ENCODE results near the gene CSTF1. TPM values are rescaled to one million over a fixed set of nuclear protein-coding genes. Genes with fewer than 3 reads are reported as not detected.
"Not testable (repeated sequence)": the region's sequence is repeated elsewhere in the genome, so short reads cannot be mapped to it uniquely, and the experiment has no call there.

The CSTF1 gene
- polyA plus RNA-seq, 1 donor = 26.2 TPM

GRCh38 chr20:56409521-56409920, 17.1 kb downstream of the CSTF1 start:
- no peak for DNase-seq (ENCODE audit: low read depth)

GRCh38 chr20:56409956-56410355, 17.5 kb downstream of the CSTF1 start:
- DNase-seq (ENCODE audit: low read depth) = no peak

GRCh38 chr20:56411287-56411686, 18.8 kb downstream of the CSTF1 start:
- not testable (repeated sequence) for DNase-seq (ENCODE audit: low read depth)

GRCh38 chr20:56411759-56412472, 19.5 kb downstream of the CSTF1 start, which contains the start of gene CASS4:
Gene CASS4, plus strand, starts transcription at chr20:56412260. Its CDS starts 199 bp downstream, at chr20:56412459.
- DNase-seq (ENCODE audit: low read depth) = no peak

GRCh38 chr20:56412473-56412790, 20.0 kb downstream of the CSTF1 start:
- DNase-seq (ENCODE audit: low read depth) = no peak

GRCh38 chr20:56412949-56413348, 20.5 kb downstream of the CSTF1 start:
- no peak for DNase-seq (ENCODE audit: low read depth)

GRCh38 chr20:56414842-56415765, 22.7 kb downstream of the CSTF1 start:
- no peak for DNase-seq (ENCODE audit: low read depth)

GRCh38 chr20:56417402-56417801, 25.0 kb downstream of the CSTF1 start:
- DNase-seq (ENCODE audit: low read depth) = no peak

- DNase-seq (ENCODE audit: low read depth) = no peak
Observed at GRCh38 chr20:56417911-56418310, 25.5 kb downstream of the CSTF1 start.

GRCh38 chr20:56418385-56418861, 26.0 kb downstream of the CSTF1 start:
- no peak for DNase-seq (ENCODE audit: low read depth)

GRCh38 chr20:56420028-56420427, 27.6 kb downstream of the CSTF1 start:
- no peak for DNase-seq (ENCODE audit: low read depth)

GRCh38 chr20:56420940-56421688, 28.7 kb downstream of the CSTF1 start:
- no peak for DNase-seq (ENCODE audit: low read depth)

GRCh38 chr20:56422076-56422823, 29.8 kb downstream of the CSTF1 start:
- no peak for DNase-seq (ENCODE audit: low read depth)

GRCh38 chr20:56422824-56423189, 30.4 kb downstream of the CSTF1 start:
- DNase-seq (ENCODE audit: low read depth) = no peak

GRCh38 chr20:56423211-56423610, 30.8 kb downstream of the CSTF1 start:
- DNase-seq (ENCODE audit: low read depth) = no peak

- no peak for DNase-seq (ENCODE audit: low read depth)
Observed at GRCh38 chr20:56423886-56424285, 31.4 kb downstream of the CSTF1 start.

- DNase-seq (ENCODE audit: low read depth) = no peak
Observed at GRCh38 chr20:56424931-56425330, 32.5 kb downstream of the CSTF1 start.

- DNase-seq (ENCODE audit: low read depth) = no peak
Observed at GRCh38 chr20:56426026-56426425, 33.6 kb downstream of the CSTF1 start.

GRCh38 chr20:56426926-56427325, 34.5 kb downstream of the CSTF1 start:
- no peak for DNase-seq (ENCODE audit: low read depth)

- no peak for DNase-seq (ENCODE audit: low read depth)
Observed at GRCh38 chr20:56427797-56428196, 35.4 kb downstream of the CSTF1 start.

- no peak for DNase-seq (ENCODE audit: low read depth)
Observed at GRCh38 chr20:56428410-56428809, 36.0 kb downstream of the CSTF1 start.

All from forelimb muscle (tissue), 1 donor.